Fibroblast of lung (primary cell): ENCODE data around the gene EHHADH.

Experiments
- EZH2 ChIP-seq: IDR thresholded peaks from 2 replicates; pipeline ENCODE4 v1.5.1; 2012; ENCODE audit warnings: low read length, control low read depth, mild to moderate bottlenecking; ENCODE audit errors: missing control alignments
- TF ChIP-seq, protein P1 (sequence below), 2 donors: IDR thresholded peaks in 1 of 2; conservative IDR thresholded peaks in 1 of 2; 1 replicate in 1 of 2; 2 replicates in 1 of 2; pipeline ENCODE4 v1.5.1; 2011 to 2012; ENCODE audit warnings: low read length in 2 of 2, control low read depth in 1 of 2, inconsistent platforms in 1 of 2, low read depth in 1 of 2, mild to moderate bottlenecking in 1 of 2

DNA sequence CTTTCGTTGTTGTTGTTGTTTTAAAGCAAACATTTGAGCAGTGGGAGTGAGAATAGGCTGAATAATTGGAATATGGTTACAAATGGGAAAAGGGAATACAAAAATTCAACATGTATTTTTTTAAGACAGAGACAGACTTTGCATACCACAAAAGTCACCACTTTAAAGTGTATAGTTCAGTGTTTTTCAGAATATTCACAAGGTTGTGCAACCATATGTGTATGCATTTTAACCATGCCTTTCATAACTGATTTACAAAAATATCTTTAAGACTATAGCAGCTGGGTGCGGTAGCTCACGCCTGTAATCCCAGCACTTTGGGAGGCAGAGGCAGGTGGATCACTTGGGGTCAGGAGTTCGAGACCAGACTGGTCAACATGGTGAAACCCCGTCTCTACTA, 41.3 kb downstream of the EHHADH start:
- TF ChIP-seq, protein P1, sequence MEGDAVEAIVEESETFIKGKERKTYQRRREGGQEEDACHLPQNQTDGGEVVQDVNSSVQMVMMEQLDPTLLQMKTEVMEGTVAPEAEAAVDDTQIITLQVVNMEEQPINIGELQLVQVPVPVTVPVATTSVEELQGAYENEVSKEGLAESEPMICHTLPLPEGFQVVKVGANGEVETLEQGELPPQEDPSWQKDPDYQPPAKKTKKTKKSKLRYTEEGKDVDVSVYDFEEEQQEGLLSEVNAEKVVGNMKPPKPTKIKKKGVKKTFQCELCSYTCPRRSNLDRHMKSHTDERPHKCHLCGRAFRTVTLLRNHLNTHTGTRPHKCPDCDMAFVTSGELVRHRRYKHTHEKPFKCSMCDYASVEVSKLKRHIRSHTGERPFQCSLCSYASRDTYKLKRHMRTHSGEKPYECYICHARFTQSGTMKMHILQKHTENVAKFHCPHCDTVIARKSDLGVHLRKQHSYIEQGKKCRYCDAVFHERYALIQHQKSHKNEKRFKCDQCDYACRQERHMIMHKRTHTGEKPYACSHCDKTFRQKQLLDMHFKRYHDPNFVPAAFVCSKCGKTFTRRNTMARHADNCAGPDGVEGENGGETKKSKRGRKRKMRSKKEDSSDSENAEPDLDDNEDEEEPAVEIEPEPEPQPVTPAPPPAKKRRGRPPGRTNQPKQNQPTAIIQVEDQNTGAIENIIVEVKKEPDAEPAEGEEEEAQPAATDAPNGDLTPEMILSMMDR (conservative IDR thresholded peaks at IDR 0.05 in 1 of 2, IDR thresholded peaks at IDR 0.05 in 1 of 2; ENCODE audit: low read depth in 1 of 2, low read length in 2 of 2), result no peak
- no peak for TF ChIP-seq EZH2
